ENCODE results near the gene GPT2.

- TF ChIP-seq CTCF (IDR thresholded peaks at IDR 0.05) (no peak), POLR2A (IDR thresholded peaks at IDR 0.05) (no peak)
Observed at GRCh38 chr16:46928811-46929210, 44.6 kb downstream of the GPT2 start.
